ENCODE data around the gene AFAP1. TPM values are rescaled to one million over a fixed set of nuclear protein-coding genes. Genes with fewer than 3 reads are reported as not detected.

AFAP1 gene
- total and polyA plus RNA-seq, 2 of the 4 experiments (the other 2 are of a cell fraction) = 48.2 to 80.9 TPM

DNA sequence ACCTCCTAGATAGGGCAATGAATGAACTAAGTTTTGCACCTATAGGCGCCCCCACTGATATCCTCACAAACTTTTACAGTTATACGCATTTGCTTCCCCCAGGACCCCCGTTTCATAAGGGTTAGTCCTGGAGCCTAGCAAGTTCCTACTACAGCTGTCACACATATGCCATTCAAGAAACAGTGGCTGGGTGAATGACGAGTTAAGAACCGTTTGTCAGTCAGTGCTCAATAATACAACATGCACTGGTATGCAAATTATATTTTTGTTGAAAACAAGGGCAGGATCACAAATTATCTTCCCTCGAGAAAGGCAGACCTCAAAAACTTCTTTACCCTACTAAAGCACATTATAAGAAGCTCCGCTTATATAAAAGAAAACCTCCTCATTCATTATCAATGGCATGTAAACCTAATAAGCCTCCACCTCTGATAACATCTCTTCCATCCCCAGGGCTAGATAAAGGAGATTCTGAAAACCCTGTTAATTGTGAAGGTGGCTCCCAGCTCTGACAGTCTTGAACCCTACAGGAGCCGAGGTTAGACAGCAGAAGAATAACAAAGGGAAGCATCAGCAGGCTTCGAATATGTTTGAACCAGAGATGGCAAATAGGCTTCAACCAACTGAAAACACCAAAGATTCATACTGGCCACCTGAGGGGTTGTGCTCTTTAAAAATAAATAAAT lies 40.3 kb downstream of the AFAP1 start:
- Histone ChIP-seq H2BK20ac (ENCODE audit: low read depth, low read length) (no peak overlapping the region), H3K4me2 (ENCODE audit: low read depth, low read length) (no peak overlapping the region), H3K79me1 (ENCODE audit: low read depth in 1 of 2, low read length in 2 of 2) (peaks cover 0 to 77% of the 10 kb centered on the region in 2 experiments; a peak in 3 of 4 replicates), H2AK5ac (ENCODE audit: low read depth, low read length) (no peak overlapping the region), H2BK120ac (ENCODE audit: low read depth, low read length) (no peak overlapping the region), H4K5ac (ENCODE audit: low read depth, low read length) (no peak overlapping the region), H3K56ac (ENCODE audit: extremely low read depth, insufficient read depth, low read length) (no peak overlapping the region), H2AK9ac (replicated peaks; ENCODE audit: low read depth, low read length, poor library complexity) (no peak overlapping the region), H3K27ac (ENCODE audit: insufficient read depth, low read length) (no peak overlapping the region), H2BK5ac (ENCODE audit: low read depth, low read length, poor library complexity, severe bottlenecking) (peak overlapping the region; percentile 48), H2AFZ (replicated peaks; ENCODE audit: low read length, poor library complexity) (no peak overlapping the region), H3K9me1 (ENCODE audit: insufficient read depth, low read length) (peaks cover 30% of the 10 kb centered on the region), H2BK15ac (ENCODE audit: low read depth, low read length) (no peak overlapping the region), H3K9ac (ENCODE audit: low read depth, low read length) (no peak overlapping the region), H3K27me3 (ENCODE audit: control insufficient read depth, insufficient read depth, low read length) (no peaks in the 10 kb centered on the region), H4K91ac (ENCODE audit: insufficient read depth, low read depth, low read length) (no peak overlapping the region), H3K4me1 (ENCODE audit: control insufficient read depth, insufficient read depth, low read length) (peaks cover 28% of the 10 kb centered on the region), H3K23ac (ENCODE audit: low read depth, low read length) (no peak overlapping the region; the same call in 1 of the 2 replicates), H4K8ac (ENCODE audit: low read depth in 2 of 2, low read length in 2 of 2) (peak overlapping the region in 1 of 2 experiments; percentile 31; a peak in 1 of 4 replicates), H3K14ac (replicated peaks; ENCODE audit: low read depth, low read length) (0 out of 2 replicates have a peak overlapping the region, but pooled peaks have one; percentile 16), H3K36me3 (ENCODE audit: control insufficient read depth, insufficient read depth, low read length) (peaks cover 7% of the 10 kb centered on the region), H4K20me1 (ENCODE audit: insufficient read depth, low read length) (peaks cover 50% of the 10 kb centered on the region; the same call in 1 of the 2 replicates), H3K4ac (ENCODE audit: low read depth, low read length) (no peak overlapping the region), H3K18ac (ENCODE audit: low read depth, low read length) (no peak overlapping the region; the same call in 1 of the 2 replicates), H3K4me3 (ENCODE audit: insufficient read depth, low read depth, low read length) (no peak overlapping the region), H3K9me3 (ENCODE audit: control insufficient read depth, insufficient read depth, low read length) (no peaks in the 10 kb centered on the region)
- TF ChIP-seq, protein P1, sequence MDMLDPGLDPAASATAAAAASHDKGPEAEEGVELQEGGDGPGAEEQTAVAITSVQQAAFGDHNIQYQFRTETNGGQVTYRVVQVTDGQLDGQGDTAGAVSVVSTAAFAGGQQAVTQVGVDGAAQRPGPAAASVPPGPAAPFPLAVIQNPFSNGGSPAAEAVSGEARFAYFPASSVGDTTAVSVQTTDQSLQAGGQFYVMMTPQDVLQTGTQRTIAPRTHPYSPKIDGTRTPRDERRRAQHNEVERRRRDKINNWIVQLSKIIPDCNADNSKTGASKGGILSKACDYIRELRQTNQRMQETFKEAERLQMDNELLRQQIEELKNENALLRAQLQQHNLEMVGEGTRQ (IDR thresholded peaks at IDR 0.05; ENCODE audit: low read depth, low read length) = no peak
- TF ChIP-seq MAZ (IDR thresholded peaks at IDR 0.05; ENCODE audit: borderline replicate concordance, low read depth, low read length) = no peak
- no peak for TF ChIP-seq RFX5 (IDR thresholded peaks at IDR 0.05; ENCODE audit: low read depth, low read length)
- TF ChIP-seq, protein P2, sequence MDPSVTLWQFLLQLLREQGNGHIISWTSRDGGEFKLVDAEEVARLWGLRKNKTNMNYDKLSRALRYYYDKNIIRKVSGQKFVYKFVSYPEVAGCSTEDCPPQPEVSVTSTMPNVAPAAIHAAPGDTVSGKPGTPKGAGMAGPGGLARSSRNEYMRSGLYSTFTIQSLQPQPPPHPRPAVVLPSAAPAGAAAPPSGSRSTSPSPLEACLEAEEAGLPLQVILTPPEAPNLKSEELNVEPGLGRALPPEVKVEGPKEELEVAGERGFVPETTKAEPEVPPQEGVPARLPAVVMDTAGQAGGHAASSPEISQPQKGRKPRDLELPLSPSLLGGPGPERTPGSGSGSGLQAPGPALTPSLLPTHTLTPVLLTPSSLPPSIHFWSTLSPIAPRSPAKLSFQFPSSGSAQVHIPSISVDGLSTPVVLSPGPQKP (IDR thresholded peaks at IDR 0.05; ENCODE audit: borderline replicate concordance, low read depth, low read length) = no peak
- TF ChIP-seq POLR2A (IDR thresholded peaks at IDR 0.05; ENCODE audit: low read depth, low read length) = no peak
- no peak for TF ChIP-seq RAD21 (IDR thresholded peaks at IDR 0.05; ENCODE audit: low read length)
- TF ChIP-seq BHLHE40 (IDR thresholded peaks at IDR 0.05; ENCODE audit: low read depth, low read length) = no peak
- no peak for TF ChIP-seq MXI1 (IDR thresholded peaks at IDR 0.05; ENCODE audit: borderline replicate concordance, low read depth, low read length)
- TF ChIP-seq CEBPB (IDR thresholded peaks at IDR 0.05; ENCODE audit: low read depth, low read length) = no peak
- TF ChIP-seq, protein P3, sequence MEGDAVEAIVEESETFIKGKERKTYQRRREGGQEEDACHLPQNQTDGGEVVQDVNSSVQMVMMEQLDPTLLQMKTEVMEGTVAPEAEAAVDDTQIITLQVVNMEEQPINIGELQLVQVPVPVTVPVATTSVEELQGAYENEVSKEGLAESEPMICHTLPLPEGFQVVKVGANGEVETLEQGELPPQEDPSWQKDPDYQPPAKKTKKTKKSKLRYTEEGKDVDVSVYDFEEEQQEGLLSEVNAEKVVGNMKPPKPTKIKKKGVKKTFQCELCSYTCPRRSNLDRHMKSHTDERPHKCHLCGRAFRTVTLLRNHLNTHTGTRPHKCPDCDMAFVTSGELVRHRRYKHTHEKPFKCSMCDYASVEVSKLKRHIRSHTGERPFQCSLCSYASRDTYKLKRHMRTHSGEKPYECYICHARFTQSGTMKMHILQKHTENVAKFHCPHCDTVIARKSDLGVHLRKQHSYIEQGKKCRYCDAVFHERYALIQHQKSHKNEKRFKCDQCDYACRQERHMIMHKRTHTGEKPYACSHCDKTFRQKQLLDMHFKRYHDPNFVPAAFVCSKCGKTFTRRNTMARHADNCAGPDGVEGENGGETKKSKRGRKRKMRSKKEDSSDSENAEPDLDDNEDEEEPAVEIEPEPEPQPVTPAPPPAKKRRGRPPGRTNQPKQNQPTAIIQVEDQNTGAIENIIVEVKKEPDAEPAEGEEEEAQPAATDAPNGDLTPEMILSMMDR (conservative IDR thresholded peaks at IDR 0.05; ENCODE audit: low read depth, low read length) = no peak
- no peak for TF ChIP-seq NFE2L2 (IDR thresholded peaks at IDR 0.05; ENCODE audit: low read depth, low read length)
- no peak for TF ChIP-seq RCOR1 (IDR thresholded peaks at IDR 0.05; ENCODE audit: insufficient replicate concordance, low read length)
- TF ChIP-seq FOS (IDR thresholded peaks at IDR 0.05; ENCODE audit: low read depth, low read length) = no peak
- no peak for TF ChIP-seq SMC3 (IDR thresholded peaks at IDR 0.05; ENCODE audit: low read depth, low read length)
- TF ChIP-seq MAFK (IDR thresholded peaks at IDR 0.05; ENCODE audit: low read depth, low read length) = no peak
- no peak for TF ChIP-seq CHD1 (IDR thresholded peaks at IDR 0.05; ENCODE audit: low read depth, low read length)
- no TSS peak for BruUV-seq (replicated peaks)
- dilution Hi-C loops (cut with HindIII; ENCODE audit: low sequenced_read_pairs, unreplicated experiment) (no loop called here), intact Hi-C loops (cut with micrococcal nuclease) (no loop called here), in situ Hi-C loops (cut with MboI; ENCODE audit: low sequenced_read_pairs) (no loop called here)
- POLR2A ChIA-PET (ENCODE audit: unreplicated experiment) = no interaction called here
- CTCF ChIA-PET = no interaction called here
- DNase-seq = no peak
- no peak for ATAC-seq (ENCODE audit: low read depth)
- 81% methylated on average over 4 of the region's 9 CpGs; no CpG with 5 or more reads in 1 of the 2 experiments for WGBS, 2 experiments (ENCODE audit: extremely low coverage in 2 of 2, insufficient read length in 1 of 2)

All from IMR-90 (cell line).